Spleen (tissue), 7 donors: ENCODE data around the gene ZNF296.

Experiments
- CTCF ChIP-seq, 11 experiments: fragments of 200-600 bp in 7 of 11; fragments of 450-650 bp in 4 of 11; sonication (generic) in 4 of 11; IDR thresholded peaks in 8 of 11; conservative IDR thresholded peaks in 3 of 11; 1 replicate in 7 of 11; 2 replicates in 4 of 11; pipeline versions ENCODE4 v1.4.0 to v1.8.0; 2016 to 2021; ENCODE audit warnings: antibody characterized with exemption in 11 of 11, inconsistent platforms in 4 of 11, mild to moderate bottlenecking in 1 of 11
- POLR2A ChIP-seq, 3 donors: fragments of 450-650 bp; IDR thresholded peaks; one replicate each; pipeline ENCODE4 v1.5.1; 2017; ENCODE audit warnings: antibody characterized with exemption in 3 of 3, mild to moderate bottlenecking in 1 of 3
- POLR2AphosphoS5 ChIP-seq, 3 donors: sonication (generic); formaldehyde crosslinking; IDR thresholded peaks; one replicate each; pipeline ENCODE4 v1.5.1; 2017; ENCODE audit warnings: antibody characterized with exemption in 3 of 3
- donor health status: DM: no; HTN: no; CAD: no; lungs with moderate emphysema.
- donor health status: DM: no; HTN: no; CAD: no.
- donor health status: DM: no; HTN: no; CAD: no.

GRCh38 chr19:45070861-45071544 lies 5.3 kb downstream of the ZNF296 start:
- peak; percentile 4 to 74 (median 43) for TF ChIP-seq POLR2AphosphoS5 (IDR thresholded peaks at IDR 0.05)
- TF ChIP-seq CTCF (IDR thresholded peaks at IDR 0.05 in 8 of 11, conservative IDR thresholded peaks at IDR 0.05 in 3 of 11): no peak
- no peak for TF ChIP-seq POLR2A (IDR thresholded peaks at IDR 0.05)
